ENCODE data around the gene MLLT10. TPM values are rescaled to one million over a fixed set of nuclear protein-coding genes. Genes with fewer than 3 reads are reported as not detected.

The MLLT10 gene
- total and polyA plus RNA-seq, 10 of the 15 experiments (the other 5 are each of a cell fraction or from before 2014, with no cell fraction given) = 8.7 to 61.1 (median 28.5) TPM

DNA sequence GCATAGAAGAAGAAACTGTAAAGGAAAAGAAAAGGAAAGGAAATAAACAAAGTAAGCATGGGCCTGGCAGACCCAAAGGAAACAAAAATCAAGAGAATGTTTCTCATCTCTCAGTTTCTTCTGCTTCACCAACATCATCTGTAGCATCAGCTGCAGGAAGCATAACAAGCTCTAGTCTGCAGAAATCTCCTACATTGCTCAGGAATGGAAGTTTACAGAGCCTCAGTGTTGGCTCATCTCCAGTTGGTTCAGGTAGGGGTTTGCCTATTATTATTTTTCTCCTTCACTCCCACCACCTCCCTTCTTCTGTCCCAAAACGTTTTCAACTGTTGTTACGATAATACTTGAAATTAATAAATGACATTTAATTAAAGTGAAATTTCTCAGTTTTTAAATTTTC is 139.6 kb downstream of the MLLT10 start (continued):
- TF ChIP-seq, protein P1, sequence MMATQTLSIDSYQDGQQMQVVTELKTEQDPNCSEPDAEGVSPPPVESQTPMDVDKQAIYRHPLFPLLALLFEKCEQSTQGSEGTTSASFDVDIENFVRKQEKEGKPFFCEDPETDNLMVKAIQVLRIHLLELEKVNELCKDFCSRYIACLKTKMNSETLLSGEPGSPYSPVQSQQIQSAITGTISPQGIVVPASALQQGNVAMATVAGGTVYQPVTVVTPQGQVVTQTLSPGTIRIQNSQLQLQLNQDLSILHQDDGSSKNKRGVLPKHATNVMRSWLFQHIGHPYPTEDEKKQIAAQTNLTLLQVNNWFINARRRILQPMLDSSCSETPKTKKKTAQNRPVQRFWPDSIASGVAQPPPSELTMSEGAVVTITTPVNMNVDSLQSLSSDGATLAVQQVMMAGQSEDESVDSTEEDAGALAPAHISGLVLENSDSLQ (IDR thresholded peaks at IDR 0.05) = no peak
- no peak for TF ChIP-seq ZNF24 (IDR thresholded peaks at IDR 0.05)

DNA sequence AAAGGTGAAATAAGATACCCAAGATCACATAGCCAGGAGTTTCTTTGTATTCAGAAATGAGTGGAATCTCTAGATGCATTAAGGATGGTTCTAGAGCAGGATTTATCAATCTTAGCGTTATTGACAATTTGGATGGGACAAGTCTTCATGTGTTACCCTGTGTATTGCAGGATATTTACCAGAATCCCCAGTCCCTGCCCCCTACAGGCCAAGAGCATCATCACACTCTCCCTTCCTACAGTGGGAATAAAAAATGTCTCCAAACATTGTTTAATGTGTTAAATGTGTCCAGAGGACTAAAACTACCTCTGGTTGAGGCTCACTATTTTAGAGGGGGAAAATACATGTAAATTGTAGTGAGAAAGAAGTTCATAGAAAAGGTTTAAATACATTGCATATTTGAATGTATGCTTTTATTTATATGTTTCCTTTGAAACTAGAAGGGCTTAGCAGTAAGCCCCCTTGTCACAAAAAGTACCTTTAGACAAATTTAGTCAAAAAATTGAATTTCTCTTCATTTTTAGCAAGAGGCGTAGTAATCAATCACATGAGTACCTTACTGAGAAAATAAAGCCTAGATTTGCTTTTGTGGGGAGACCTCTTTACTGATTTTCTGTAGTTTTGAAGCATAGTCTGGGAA is 141.2 kb downstream of the MLLT10 start:
- Histone ChIP-seq H3K27me3 (replicated peaks in 1 of 2; ENCODE audit: control insufficient read depth in 2 of 2, insufficient read depth in 2 of 2, low read length in 1 of 2) (no peaks in the 10 kb centered on the region), H3K9me3 (replicated peaks; ENCODE audit: control insufficient read depth, insufficient read depth, low read length) (no peaks in the 10 kb centered on the region), H3K36me3 (ENCODE audit: control insufficient read depth in 2 of 2, insufficient read depth in 2 of 2, low read length in 1 of 2) (peaks cover 0 to 9% of the 10 kb centered on the region in 2 experiments; a peak in 2 of 4 replicates), H4K20me1 (ENCODE audit: control insufficient read depth, insufficient read depth) (no peaks in the 10 kb centered on the region), H3K4me1 (ENCODE audit: control insufficient read depth, insufficient read depth, low read length) (no peaks in the 10 kb centered on the region), H3K27ac (ENCODE audit: control insufficient read depth, insufficient read depth) (no peak overlapping the region), H3K9ac (ENCODE audit: control insufficient read depth, insufficient read depth, low read length) (no peak overlapping the region), H3K79me2 (ENCODE audit: control insufficient read depth, insufficient read depth, low read length) (no peaks in the 10 kb centered on the region; the same call in 1 of the 2 replicates), H3K4me3 (no peak overlapping the region), H3K4me2 (ENCODE audit: control insufficient read depth, insufficient read depth) (no peak overlapping the region), H2AFZ (ENCODE audit: control insufficient read depth, low read depth, low read length) (no peak overlapping the region)
- ChIA-PET SMC1A (ENCODE audit: uncharacterized antibody, unreplicated experiment) (interaction anchor here (1.6 kb wide), 1 partner anchor 8 kb away, joined by 5 read pairs; no protein-coding TSS in a partner anchor), RAD21 (ENCODE audit: unreplicated experiment) (interaction anchor here (0.6 kb wide), 1 partner anchor 1224 kb away, joined by 3 read pairs; no protein-coding TSS in a partner anchor), POLR2A (no interaction called here), CTCF (interaction anchor here (0.6 to 1.2 kb wide), 2 partner anchors 13 to 73 kb away, joined by 3 to 5 read pairs; no protein-coding TSS in a partner anchor)
- in situ Hi-C loops (cut with MboI) (no loop called here), intact Hi-C loops (cut with micrococcal nuclease; ENCODE audit: unreplicated experiment) (no loop called here)
- BruUV-seq (replicated peaks) = no TSS peak
- ATAC-seq = peak; percentile 84
- no peak for DNase-seq (ENCODE audit: low read depth, low spot score)
- peak; percentile 75 for FAIRE-seq
- 76% methylated on average over 2 of the region's 2 CpGs for WGBS (ENCODE audit: insufficient coverage, insufficient replicate concordance, low lambda C conversion rate, missing lambda C conversion rate)
- TF ChIP-seq, protein P2, sequence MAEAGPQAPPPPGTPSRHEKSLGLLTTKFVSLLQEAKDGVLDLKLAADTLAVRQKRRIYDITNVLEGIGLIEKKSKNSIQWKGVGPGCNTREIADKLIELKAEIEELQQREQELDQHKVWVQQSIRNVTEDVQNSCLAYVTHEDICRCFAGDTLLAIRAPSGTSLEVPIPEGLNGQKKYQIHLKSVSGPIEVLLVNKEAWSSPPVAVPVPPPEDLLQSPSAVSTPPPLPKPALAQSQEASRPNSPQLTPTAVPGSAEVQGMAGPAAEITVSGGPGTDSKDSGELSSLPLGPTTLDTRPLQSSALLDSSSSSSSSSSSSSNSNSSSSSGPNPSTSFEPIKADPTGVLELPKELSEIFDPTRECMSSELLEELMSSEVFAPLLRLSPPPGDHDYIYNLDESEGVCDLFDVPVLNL (IDR thresholded peaks at IDR 0.05; ENCODE audit: low read depth, low read length) = no peak
- TF ChIP-seq, protein P3, sequence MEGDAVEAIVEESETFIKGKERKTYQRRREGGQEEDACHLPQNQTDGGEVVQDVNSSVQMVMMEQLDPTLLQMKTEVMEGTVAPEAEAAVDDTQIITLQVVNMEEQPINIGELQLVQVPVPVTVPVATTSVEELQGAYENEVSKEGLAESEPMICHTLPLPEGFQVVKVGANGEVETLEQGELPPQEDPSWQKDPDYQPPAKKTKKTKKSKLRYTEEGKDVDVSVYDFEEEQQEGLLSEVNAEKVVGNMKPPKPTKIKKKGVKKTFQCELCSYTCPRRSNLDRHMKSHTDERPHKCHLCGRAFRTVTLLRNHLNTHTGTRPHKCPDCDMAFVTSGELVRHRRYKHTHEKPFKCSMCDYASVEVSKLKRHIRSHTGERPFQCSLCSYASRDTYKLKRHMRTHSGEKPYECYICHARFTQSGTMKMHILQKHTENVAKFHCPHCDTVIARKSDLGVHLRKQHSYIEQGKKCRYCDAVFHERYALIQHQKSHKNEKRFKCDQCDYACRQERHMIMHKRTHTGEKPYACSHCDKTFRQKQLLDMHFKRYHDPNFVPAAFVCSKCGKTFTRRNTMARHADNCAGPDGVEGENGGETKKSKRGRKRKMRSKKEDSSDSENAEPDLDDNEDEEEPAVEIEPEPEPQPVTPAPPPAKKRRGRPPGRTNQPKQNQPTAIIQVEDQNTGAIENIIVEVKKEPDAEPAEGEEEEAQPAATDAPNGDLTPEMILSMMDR (IDR thresholded peaks at IDR 0.05 in 2 of 3, conservative IDR thresholded peaks at IDR 0.05 in 1 of 3; ENCODE audit: control insufficient read depth in 2 of 3, extremely low read depth in 1 of 3, insufficient read depth in 1 of 3, low read depth in 3 of 3, low read length in 3 of 3) = peak; percentile 52 to 88 (median 82)
- TF ChIP-seq ESRRA (IDR thresholded peaks at IDR 0.05; ENCODE audit: low read length) = no peak
- no peak for TF ChIP-seq MYB (IDR thresholded peaks at IDR 0.05; ENCODE audit: borderline replicate concordance, low read depth, low read length)
- no peak for TF ChIP-seq ETV6 (conservative IDR thresholded peaks at IDR 0.05 in 1 of 2, IDR thresholded peaks at IDR 0.05 in 1 of 2; ENCODE audit: borderline replicate concordance in 1 of 2, low read depth in 1 of 2)
- no peak for TF ChIP-seq GATAD2B (conservative IDR thresholded peaks at IDR 0.05; ENCODE audit: low read depth)
- no peak for TF ChIP-seq TBL1XR1 (IDR thresholded peaks at IDR 0.05; ENCODE audit: low read depth, low read length)
- no peak for TF ChIP-seq TCF3 (IDR thresholded peaks at IDR 0.05; ENCODE audit: borderline replicate concordance, insufficient read depth, low read depth, low read length)
- TF ChIP-seq FOXM1 (IDR thresholded peaks at IDR 0.05; ENCODE audit: low read depth, low read length) = no peak
- TF ChIP-seq PAX5 (IDR thresholded peaks at IDR 0.05; ENCODE audit: borderline replicate concordance, low read depth, low read length) = no peak
- TF ChIP-seq MEF2B (IDR thresholded peaks at IDR 0.05; ENCODE audit: partially characterized antibody, poor library complexity, severe bottlenecking) = no peak
- TF ChIP-seq EP300 (IDR thresholded peaks at IDR 0.05; ENCODE audit: borderline replicate concordance in 1 of 2, control insufficient read depth in 1 of 2, low read depth in 2 of 2, low read length in 2 of 2) = no peak
- no peak for TF ChIP-seq ZBED1 (IDR thresholded peaks at IDR 0.05; ENCODE audit: borderline replicate concordance)
- TF ChIP-seq MXI1 (IDR thresholded peaks at IDR 0.05; ENCODE audit: low read depth, low read length) = no peak
- TF ChIP-seq KDM1A (IDR thresholded peaks at IDR 0.05; ENCODE audit: borderline replicate concordance) = no peak

Measured in GM12878 (cell line).